OCI-LY1 (cell line): Measurements from ENCODE around the gene ZBTB7C.

Source experiments
- H2AFZ ChIP-seq: fragments of 200-600 bp; sonication (generic), shearing (Covaris generic); 2 replicates; pipeline ENCODE4 v1.6.0; 2014; ENCODE audit warnings: antibody characterized with exemption, mild to moderate bottlenecking, low read length
- H3F3A ChIP-seq: fragments of 200-600 bp; sonication (generic), shearing (Covaris generic); 2 replicates; pipeline ENCODE4 v1.6.0; 2014; ENCODE audit warnings: mild to moderate bottlenecking, antibody characterized with exemption, low read length, moderate library complexity; ENCODE audit not compliant: insufficient read depth
- H3K27ac ChIP-seq: fragments of 200-600 bp; sonication (generic); 2 replicates; pipeline ENCODE4 v1.5.1; 2014; ENCODE audit warnings: low read length, mixed run types, mild to moderate bottlenecking, low read depth; ENCODE audit not compliant: poor library complexity, severe bottlenecking
- H3K27me3 ChIP-seq: fragments of 200-600 bp; sonication (generic); 2 replicates; pipeline ENCODE4 v1.6.0; 2014; ENCODE audit warnings: antibody characterized with exemption, mild to moderate bottlenecking, low read length, moderate library complexity; ENCODE audit not compliant: insufficient read depth
- H3K36me3 ChIP-seq: fragments of 200-600 bp; sonication (generic); 2 replicates; pipeline ENCODE4 v1.6.1; 2014; ENCODE audit warnings: mild to moderate bottlenecking, antibody characterized with exemption, low read length, moderate library complexity, mixed read lengths; ENCODE audit not compliant: insufficient read depth
- H3K4me1 ChIP-seq: fragments of 200-600 bp; sonication (generic); 2 replicates; pipeline ENCODE4 v1.5.1; 2014; ENCODE audit warnings: mild to moderate bottlenecking, low read length, moderate library complexity; ENCODE audit not compliant: insufficient read depth, severe bottlenecking
- H3K4me2 ChIP-seq: fragments of 200-600 bp; sonication (generic), shearing (Covaris generic); 2 replicates; pipeline ENCODE4 v1.6.1; 2014; ENCODE audit warnings: low read length
- H3K4me3 ChIP-seq: fragments of 200-600 bp; sonication (generic); 2 replicates; pipeline ENCODE4 v1.5.1; 2014; ENCODE audit warnings: low read length, low read depth, mild to moderate bottlenecking, mixed read lengths; ENCODE audit not compliant: poor library complexity, severe bottlenecking
- H3K79me2 ChIP-seq: fragments of 200-600 bp; shearing (Covaris generic); 2 replicates; pipeline ENCODE4 v1.6.1; 2016; ENCODE audit warnings: mixed run types, low read length, mixed read lengths; ENCODE audit not compliant: insufficient read depth
- H3K9ac ChIP-seq: fragments of 200-600 bp; sonication (generic), shearing (Covaris generic); 2 replicates; pipeline ENCODE4 v1.6.1; 2014; ENCODE audit warnings: mild to moderate bottlenecking, low read length, mixed read lengths
- H3K9me2 ChIP-seq: fragments of 200-600 bp; sonication (generic), shearing (Covaris generic); 2 replicates; pipeline ENCODE4 v1.6.1; 2014; ENCODE audit warnings: low read depth, mild to moderate bottlenecking, low read length, mixed read lengths
- H3K9me3 ChIP-seq: fragments of 200-600 bp; shearing (Covaris generic); 2 replicates; pipeline ENCODE4 v1.6.1; 2014; ENCODE audit warnings: low read length, mixed read lengths
- H4K20me1 ChIP-seq: fragments of 200-600 bp; sonication (generic), shearing (Covaris generic); 2 replicates; pipeline ENCODE4 v1.6.0; 2016; ENCODE audit warnings: mild to moderate bottlenecking, low read length; ENCODE audit not compliant: insufficient read depth
- CTCF ChIP-seq: fragments of 200-600 bp; sonication (generic), shearing (Covaris generic); IDR thresholded peaks from 2 replicates; pipeline ENCODE4 v1.5.1; 2017; ENCODE audit warnings: mild to moderate bottlenecking, antibody characterized with exemption, low read length, moderate library complexity, mixed read lengths
- EZH2 ChIP-seq: fragments of 200-600 bp; sonication (generic), shearing (Covaris generic); IDR thresholded peaks from 2 replicates; pipeline ENCODE4 v1.8.0; 2017; ENCODE audit warnings: borderline replicate concordance, mixed run types, mild to moderate bottlenecking, antibody characterized with exemption, low read length, moderate library complexity, mixed read lengths

The ZBTB7C gene

GRCh38 chr18:48011926-48012465 is 397.2 kb downstream of the ZBTB7C start:
- Histone ChIP-seq H3K9me2 (no peaks in the 10 kb centered on the region), H3K36me3 (no peaks in the 10 kb centered on the region), H3F3A (no peaks in the 10 kb centered on the region), H3K27me3 (no peaks in the 10 kb centered on the region), H3K27ac (no peak overlapping the region), H3K4me3 (no peak overlapping the region), H3K9me3 (no peaks in the 10 kb centered on the region), H3K4me1 (no peaks in the 10 kb centered on the region), H3K4me2 (no peak overlapping the region), H3K79me2 (no peaks in the 10 kb centered on the region), H3K9ac (no peak overlapping the region), H2AFZ (no peak overlapping the region), H4K20me1 (no peaks in the 10 kb centered on the region)
- TF ChIP-seq CTCF = no peak
- TF ChIP-seq EZH2 = no peak

DNA sequence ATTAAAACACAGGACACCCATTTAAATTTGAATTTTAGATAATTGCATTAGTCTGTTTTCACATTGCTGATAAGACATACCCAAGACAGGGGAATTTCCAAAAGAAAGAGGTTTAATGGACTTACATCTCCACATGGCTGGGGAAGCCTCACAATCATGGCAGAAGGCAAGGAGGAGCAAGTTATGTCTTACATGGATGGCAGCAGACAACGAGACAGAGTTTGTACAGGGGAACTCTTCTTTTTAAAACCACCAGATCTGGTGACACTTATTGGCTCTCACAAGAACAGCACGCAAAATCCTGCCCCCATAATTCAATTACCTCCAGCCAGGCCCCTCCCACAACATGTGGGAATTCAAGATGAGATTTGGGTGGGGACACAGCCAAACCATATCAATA is 398.9 kb downstream of the ZBTB7C start:
- H3K36me3 ChIP-seq = no peaks in the 10 kb centered on the region
- no peaks in the 10 kb centered on the region for H3K79me2 ChIP-seq
- no peak for TF ChIP-seq CTCF
- no peak for TF ChIP-seq EZH2
- no peak overlapping the region for H3K4me3 ChIP-seq
- H3K4me2 ChIP-seq = no peak overlapping the region
- H3K27ac ChIP-seq = no peak overlapping the region
- H3K9me2 ChIP-seq = no peaks in the 10 kb centered on the region
- no peaks in the 10 kb centered on the region for H3F3A ChIP-seq
- no peaks in the 10 kb centered on the region for H3K4me1 ChIP-seq
- H3K27me3 ChIP-seq = no peaks in the 10 kb centered on the region
- H3K9ac ChIP-seq = no peak overlapping the region
- no peaks in the 10 kb centered on the region for H3K9me3 ChIP-seq
- no peaks in the 10 kb centered on the region for H4K20me1 ChIP-seq
- H2AFZ ChIP-seq = no peak overlapping the region

DNA sequence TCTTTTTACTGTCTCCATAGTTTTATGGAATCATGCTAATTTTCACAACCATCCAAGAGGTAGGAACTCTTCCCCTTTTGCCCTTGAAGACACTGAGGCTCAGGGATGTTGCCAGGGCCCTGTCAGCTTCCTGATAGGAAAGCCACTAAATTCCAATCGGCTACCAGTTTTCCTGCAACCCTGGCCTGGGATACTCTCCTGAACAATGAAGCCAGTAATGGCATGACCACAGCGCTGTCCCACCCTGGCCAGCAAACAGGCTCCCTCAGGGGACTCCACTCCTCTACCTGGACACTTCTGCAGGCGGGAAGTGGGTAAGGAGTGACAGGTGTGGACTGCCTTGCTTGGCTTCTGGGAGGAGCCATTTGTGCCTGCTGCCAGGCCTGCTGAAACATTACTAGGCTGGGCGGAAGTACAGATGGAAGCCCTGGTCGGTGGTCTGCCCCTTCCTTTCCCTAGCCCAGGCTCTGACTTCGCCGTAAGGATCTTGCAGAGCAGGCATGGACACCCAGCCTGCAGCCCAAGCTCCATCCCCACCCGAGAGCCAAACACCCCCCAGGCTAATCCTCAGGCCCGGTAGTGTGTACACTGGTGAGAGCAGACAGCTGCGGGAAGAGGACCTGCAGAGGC is 400.0 kb downstream of the ZBTB7C start:
- no peak overlapping the region for H3K4me3 ChIP-seq
- TF ChIP-seq CTCF = no peak
- TF ChIP-seq EZH2 = no peak
- no peaks in the 10 kb centered on the region for H3K9me2 ChIP-seq
- no peaks in the 10 kb centered on the region for H3K4me1 ChIP-seq
- H4K20me1 ChIP-seq = no peaks in the 10 kb centered on the region
- no peak overlapping the region for H3K4me2 ChIP-seq
- H3K9ac ChIP-seq = no peak overlapping the region
- no peak overlapping the region for H2AFZ ChIP-seq
- H3K79me2 ChIP-seq = no peaks in the 10 kb centered on the region
- no peaks in the 10 kb centered on the region for H3K27me3 ChIP-seq
- H3K36me3 ChIP-seq = no peaks in the 10 kb centered on the region
- no peak overlapping the region for H3K27ac ChIP-seq
- no peaks in the 10 kb centered on the region for H3F3A ChIP-seq
- no peaks in the 10 kb centered on the region for H3K9me3 ChIP-seq
